ENCODE measurements around the gene LRMDA. TPM values are rescaled to one million over a fixed set of nuclear protein-coding genes. Genes with fewer than 3 reads are reported as not detected.
A peak's percentile ranks its signal among the peaks of the same experiment; 100 is the strongest.

The LRMDA gene
- total and polyA plus RNA-seq, 2 donors from 2014 or later, result 23.2 to 48.6 TPM

DNA sequence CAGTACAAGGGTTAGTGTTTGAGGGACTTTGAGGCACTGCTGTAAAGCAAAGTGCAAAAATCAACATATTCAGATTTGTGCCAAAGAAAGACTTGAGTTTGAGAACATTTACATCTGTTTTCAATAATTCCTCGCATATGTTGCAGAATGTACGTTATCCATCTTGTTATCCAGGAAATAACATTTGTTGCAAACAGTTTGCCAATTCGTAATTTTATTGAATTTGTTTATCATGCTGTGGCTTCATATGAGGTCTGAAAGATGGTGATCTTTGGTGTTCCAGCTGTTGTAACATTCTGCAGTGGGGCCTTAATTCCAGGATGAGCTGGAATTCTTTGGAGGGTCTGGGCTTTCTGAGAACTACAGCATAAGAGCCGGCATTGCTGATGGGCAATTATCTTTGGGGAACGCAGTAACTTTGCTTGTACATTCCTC lies 396.2 kb downstream of the LRMDA start:
- H3K4me1 ChIP-seq (ENCODE audit: control insufficient read depth in 2 of 3, insufficient read depth in 2 of 3, low read depth in 1 of 3, low read length in 3 of 3), result peaks cover 0 to 14% (median 3%) of the 10 kb centered on the region in 3 donors
- H3K4me3 ChIP-seq (ENCODE audit: low read length in 3 of 3), result no peak overlapping the region
- no peaks in the 10 kb centered on the region for H3K36me3 ChIP-seq (ENCODE audit: control insufficient read depth in 2 of 3, insufficient read depth in 3 of 3, low read length in 3 of 3)
- no peaks in the 10 kb centered on the region for H3K27me3 ChIP-seq (ENCODE audit: control insufficient read depth, insufficient read depth, low read length)
- intact Hi-C loops (cut with DNase I), result no loop called here
- DNase-seq (peak in 1 of 5 donors; percentile 32), FAIRE-seq (no peak)
- TF ChIP-seq, protein P1, sequence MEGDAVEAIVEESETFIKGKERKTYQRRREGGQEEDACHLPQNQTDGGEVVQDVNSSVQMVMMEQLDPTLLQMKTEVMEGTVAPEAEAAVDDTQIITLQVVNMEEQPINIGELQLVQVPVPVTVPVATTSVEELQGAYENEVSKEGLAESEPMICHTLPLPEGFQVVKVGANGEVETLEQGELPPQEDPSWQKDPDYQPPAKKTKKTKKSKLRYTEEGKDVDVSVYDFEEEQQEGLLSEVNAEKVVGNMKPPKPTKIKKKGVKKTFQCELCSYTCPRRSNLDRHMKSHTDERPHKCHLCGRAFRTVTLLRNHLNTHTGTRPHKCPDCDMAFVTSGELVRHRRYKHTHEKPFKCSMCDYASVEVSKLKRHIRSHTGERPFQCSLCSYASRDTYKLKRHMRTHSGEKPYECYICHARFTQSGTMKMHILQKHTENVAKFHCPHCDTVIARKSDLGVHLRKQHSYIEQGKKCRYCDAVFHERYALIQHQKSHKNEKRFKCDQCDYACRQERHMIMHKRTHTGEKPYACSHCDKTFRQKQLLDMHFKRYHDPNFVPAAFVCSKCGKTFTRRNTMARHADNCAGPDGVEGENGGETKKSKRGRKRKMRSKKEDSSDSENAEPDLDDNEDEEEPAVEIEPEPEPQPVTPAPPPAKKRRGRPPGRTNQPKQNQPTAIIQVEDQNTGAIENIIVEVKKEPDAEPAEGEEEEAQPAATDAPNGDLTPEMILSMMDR (IDR thresholded peaks at IDR 0.05; ENCODE audit: borderline replicate concordance, extremely low read depth, insufficient read depth), result no peak
- H3K27ac ChIP-seq (ENCODE audit: low read depth in 2 of 2, low read length in 2 of 2), result no peak overlapping the region
- no peaks in the 10 kb centered on the region for H3K9me3 ChIP-seq (ENCODE audit: control insufficient read depth in 2 of 3, insufficient read depth in 1 of 3, low read length in 3 of 3)
- H3K9ac ChIP-seq (ENCODE audit: low read length in 3 of 3), result no peak overlapping the region

DNA sequence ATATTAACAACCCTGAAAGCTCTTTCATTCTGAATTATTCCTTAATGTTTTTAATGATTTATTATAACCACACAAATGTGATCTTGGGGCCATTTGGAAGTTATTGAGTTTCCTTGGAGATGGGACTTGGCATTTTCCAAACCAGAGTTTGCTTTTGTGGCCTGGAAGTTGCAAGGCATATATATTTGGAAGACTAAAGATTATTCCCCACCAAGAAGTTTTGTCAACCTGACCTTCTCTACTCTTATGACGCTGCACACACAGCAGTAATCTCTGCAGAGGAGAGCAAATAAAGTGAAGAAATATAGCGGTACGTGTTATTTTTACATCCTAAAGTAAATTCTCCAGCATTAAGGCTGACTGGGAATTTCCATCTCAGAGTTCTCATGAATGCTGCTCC lies 397.0 kb downstream of the LRMDA start:
- H3K36me3 ChIP-seq (ENCODE audit: control insufficient read depth in 2 of 3, insufficient read depth in 3 of 3, low read length in 3 of 3), result no peaks in the 10 kb centered on the region
- no peaks in the 10 kb centered on the region for H3K27me3 ChIP-seq (ENCODE audit: control insufficient read depth, insufficient read depth, low read length)
- H3K27ac ChIP-seq (ENCODE audit: low read depth in 2 of 2, low read length in 2 of 2), result no peak overlapping the region
- DNase-seq, result peak in 2 of 5 donors; percentile 20 to 54
- no peak overlapping the region for H3K4me3 ChIP-seq (ENCODE audit: low read length in 3 of 3)
- no peak for FAIRE-seq
- TF ChIP-seq, protein P1 (IDR thresholded peaks at IDR 0.05; ENCODE audit: borderline replicate concordance, extremely low read depth, insufficient read depth), result no peak
- H3K9me3 ChIP-seq (ENCODE audit: control insufficient read depth in 2 of 3, insufficient read depth in 1 of 3, low read length in 3 of 3), result no peaks in the 10 kb centered on the region
- H3K4me1 ChIP-seq (ENCODE audit: control insufficient read depth in 2 of 3, insufficient read depth in 2 of 3, low read depth in 1 of 3, low read length in 3 of 3), result peaks cover 0 to 14% (median 3%) of the 10 kb centered on the region in 3 donors
- H3K9ac ChIP-seq (ENCODE audit: low read length in 3 of 3), result no peak overlapping the region
- intact Hi-C loops (cut with DNase I), result no loop called here

DNA sequence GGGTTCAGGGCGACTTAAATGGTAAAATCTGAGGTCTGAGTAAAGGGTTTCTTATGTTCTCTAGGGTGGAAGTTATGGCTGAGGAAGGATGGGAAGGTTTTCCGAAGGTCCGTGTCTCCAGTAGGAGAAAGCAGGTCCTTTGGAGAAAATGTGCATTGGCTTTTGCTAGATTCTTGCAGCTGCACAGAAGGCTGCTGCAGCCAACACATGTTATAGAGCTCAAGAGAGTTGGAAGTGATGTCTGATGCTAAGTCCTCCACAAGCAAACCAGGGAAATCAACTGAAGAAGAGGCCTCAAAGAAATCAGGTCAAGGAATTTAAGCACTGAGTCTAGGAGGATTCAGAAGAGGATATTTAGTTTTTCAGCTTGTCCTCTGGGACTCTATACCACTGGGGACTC lies 404.6 kb downstream of the LRMDA start:
- Histone ChIP-seq H3K4me1 (ENCODE audit: control insufficient read depth in 2 of 3, insufficient read depth in 2 of 3, low read depth in 1 of 3, low read length in 3 of 3) (no peaks in the 10 kb centered on the region), H3K9ac (ENCODE audit: low read length in 3 of 3) (no peak overlapping the region), H3K36me3 (ENCODE audit: control insufficient read depth in 2 of 3, insufficient read depth in 3 of 3, low read length in 3 of 3) (no peaks in the 10 kb centered on the region), H3K9me3 (ENCODE audit: control insufficient read depth in 2 of 3, insufficient read depth in 1 of 3, low read length in 3 of 3) (no peaks in the 10 kb centered on the region), H3K4me3 (ENCODE audit: low read length in 3 of 3) (no peak overlapping the region), H3K27ac (ENCODE audit: low read depth in 2 of 2, low read length in 2 of 2) (no peak overlapping the region), H3K27me3 (ENCODE audit: control insufficient read depth, insufficient read depth, low read length) (no peaks in the 10 kb centered on the region)
- intact Hi-C loops (cut with DNase I), result no loop called here
- TF ChIP-seq, protein P1 (IDR thresholded peaks at IDR 0.05; ENCODE audit: borderline replicate concordance, extremely low read depth, insufficient read depth), result no peak
- no peak for FAIRE-seq
- DNase-seq, result no peak

DNA sequence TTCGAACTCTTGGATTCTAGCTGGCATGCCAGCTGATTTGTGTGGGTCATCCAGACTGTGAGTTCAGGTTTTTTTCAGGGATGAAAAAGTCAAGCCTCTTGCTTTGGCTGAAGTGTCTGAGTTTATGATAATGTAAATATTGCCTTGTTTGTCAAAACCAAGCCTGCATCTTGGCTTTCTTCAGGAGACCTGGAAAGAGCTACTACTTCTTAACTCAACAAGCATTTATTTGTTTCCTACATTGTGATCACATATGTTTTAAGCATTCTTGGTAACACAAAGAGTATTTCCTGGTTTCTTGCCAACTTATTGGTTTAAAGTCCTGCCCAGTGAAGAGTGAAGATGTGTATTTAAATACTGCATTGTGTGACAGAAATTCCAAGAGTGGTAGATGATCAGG lies 407.1 kb downstream of the LRMDA start:
- Histone ChIP-seq H3K9me3 (ENCODE audit: control insufficient read depth in 2 of 3, insufficient read depth in 1 of 3, low read length in 3 of 3) (no peaks in the 10 kb centered on the region), H3K4me3 (ENCODE audit: low read length in 3 of 3) (no peak overlapping the region), H3K27me3 (ENCODE audit: control insufficient read depth, insufficient read depth, low read length) (no peaks in the 10 kb centered on the region), H3K36me3 (ENCODE audit: control insufficient read depth in 2 of 3, insufficient read depth in 3 of 3, low read length in 3 of 3) (no peaks in the 10 kb centered on the region), H3K9ac (ENCODE audit: low read length in 3 of 3) (no peak overlapping the region), H3K4me1 (ENCODE audit: control insufficient read depth in 2 of 3, insufficient read depth in 2 of 3, low read depth in 1 of 3, low read length in 3 of 3) (no peaks in the 10 kb centered on the region), H3K27ac (ENCODE audit: low read depth in 2 of 2, low read length in 2 of 2) (no peak overlapping the region)
- FAIRE-seq, result no peak
- no peak for DNase-seq
- TF ChIP-seq, protein P1 (IDR thresholded peaks at IDR 0.05; ENCODE audit: borderline replicate concordance, extremely low read depth, insufficient read depth), result no peak
- intact Hi-C loops (cut with DNase I), result no loop called here
